ENCODE measurements around the gene CUBN. TPM values are rescaled to one million over a fixed set of nuclear protein-coding genes. Genes with fewer than 3 reads are reported as not detected.

Gene CUBN
- total RNA-seq, 1 donor from 2014 or later = 1.0 TPM

DNA sequence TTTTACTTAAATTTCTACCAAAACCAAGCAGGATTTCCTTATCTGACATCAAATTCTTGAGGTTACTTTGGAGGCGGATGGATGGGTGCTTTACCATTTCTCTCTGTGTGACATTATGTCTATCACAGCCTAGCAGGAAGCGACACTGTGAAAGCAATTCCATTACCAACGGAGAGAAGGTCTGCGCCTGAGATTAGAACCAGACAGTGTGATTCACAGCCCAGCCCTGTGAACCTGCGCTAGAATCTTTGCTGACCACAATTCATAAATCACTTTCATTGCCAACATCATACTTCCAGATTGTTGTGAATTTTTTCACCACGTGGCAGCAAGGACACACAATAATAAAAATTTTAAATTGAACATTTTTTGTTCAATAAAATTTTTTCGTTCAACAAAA lies 126.5 kb downstream of the CUBN start:
- DNase-seq (ENCODE audit: extremely low spot score, unreplicated experiment) = no peak
- H3K27ac Mint-ChIP-seq = no peak overlapping the region

GRCh38 chr10:17001961-17002749 lies 127.5 kb downstream of the CUBN start:
- H3K27ac Mint-ChIP-seq = peak overlapping the region; percentile 1
- no peak overlapping the region for H3K4me3 Mint-ChIP-seq
- TF ChIP-seq, protein P1, sequence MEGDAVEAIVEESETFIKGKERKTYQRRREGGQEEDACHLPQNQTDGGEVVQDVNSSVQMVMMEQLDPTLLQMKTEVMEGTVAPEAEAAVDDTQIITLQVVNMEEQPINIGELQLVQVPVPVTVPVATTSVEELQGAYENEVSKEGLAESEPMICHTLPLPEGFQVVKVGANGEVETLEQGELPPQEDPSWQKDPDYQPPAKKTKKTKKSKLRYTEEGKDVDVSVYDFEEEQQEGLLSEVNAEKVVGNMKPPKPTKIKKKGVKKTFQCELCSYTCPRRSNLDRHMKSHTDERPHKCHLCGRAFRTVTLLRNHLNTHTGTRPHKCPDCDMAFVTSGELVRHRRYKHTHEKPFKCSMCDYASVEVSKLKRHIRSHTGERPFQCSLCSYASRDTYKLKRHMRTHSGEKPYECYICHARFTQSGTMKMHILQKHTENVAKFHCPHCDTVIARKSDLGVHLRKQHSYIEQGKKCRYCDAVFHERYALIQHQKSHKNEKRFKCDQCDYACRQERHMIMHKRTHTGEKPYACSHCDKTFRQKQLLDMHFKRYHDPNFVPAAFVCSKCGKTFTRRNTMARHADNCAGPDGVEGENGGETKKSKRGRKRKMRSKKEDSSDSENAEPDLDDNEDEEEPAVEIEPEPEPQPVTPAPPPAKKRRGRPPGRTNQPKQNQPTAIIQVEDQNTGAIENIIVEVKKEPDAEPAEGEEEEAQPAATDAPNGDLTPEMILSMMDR (conservative IDR thresholded peaks at IDR 0.05) = no peak
- H3K9me3 Mint-ChIP-seq = peaks cover 13% of the 10 kb centered on the region
- peaks cover 33% of the 10 kb centered on the region for H3K4me1 Mint-ChIP-seq (ENCODE audit: unreplicated experiment)
- H3K27me3 Mint-ChIP-seq = peaks cover 8% of the 10 kb centered on the region
- H3K36me3 Mint-ChIP-seq = no peaks in the 10 kb centered on the region
- no peak for DNase-seq (ENCODE audit: extremely low spot score, unreplicated experiment)

More for the DNA sequence above, 126.5 kb downstream of the CUBN start:
- no peaks in the 10 kb centered on the region for H3K36me3 Mint-ChIP-seq
- TF ChIP-seq, protein P1 (conservative IDR thresholded peaks at IDR 0.05) = no peak
- no peak overlapping the region for H3K4me3 Mint-ChIP-seq
- H3K4me1 Mint-ChIP-seq (ENCODE audit: unreplicated experiment) = peaks cover 37% of the 10 kb centered on the region
- H3K9me3 Mint-ChIP-seq = peaks cover 8% of the 10 kb centered on the region
- H3K27me3 Mint-ChIP-seq = peaks cover 8% of the 10 kb centered on the region

DNA sequence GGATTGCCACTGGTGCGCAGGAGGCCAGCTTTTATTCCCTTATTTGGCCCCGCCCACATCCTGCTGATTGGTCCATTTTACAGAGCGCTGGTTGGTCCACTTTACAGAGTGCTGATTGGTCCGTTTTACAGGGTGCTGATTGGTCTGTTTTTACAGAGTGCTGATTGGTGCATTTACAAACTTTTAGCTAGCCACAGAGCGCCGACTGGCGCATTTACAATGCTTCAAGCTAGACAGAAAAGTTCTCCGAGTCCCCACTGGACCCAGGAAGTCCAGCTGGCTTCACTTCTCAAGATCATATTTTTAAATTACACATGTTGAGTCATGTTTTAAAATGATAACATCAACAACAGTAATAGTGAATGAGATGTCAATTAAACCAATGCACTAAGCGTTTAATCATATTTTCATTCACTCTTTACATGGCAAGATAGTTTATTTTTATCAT lies 128.3 kb downstream of the CUBN start:
- no peak for DNase-seq (ENCODE audit: extremely low spot score, unreplicated experiment)
- Mint-ChIP-seq H3K9me3 (peaks cover 13% of the 10 kb centered on the region), H3K4me1 (ENCODE audit: unreplicated experiment) (peaks cover 36% of the 10 kb centered on the region), H3K27me3 (peaks cover 8% of the 10 kb centered on the region), H3K4me3 (no peak overlapping the region), H3K36me3 (no peaks in the 10 kb centered on the region), H3K27ac (no peak overlapping the region)
- TF ChIP-seq, protein P1 (conservative IDR thresholded peaks at IDR 0.05) = no peak

DNA sequence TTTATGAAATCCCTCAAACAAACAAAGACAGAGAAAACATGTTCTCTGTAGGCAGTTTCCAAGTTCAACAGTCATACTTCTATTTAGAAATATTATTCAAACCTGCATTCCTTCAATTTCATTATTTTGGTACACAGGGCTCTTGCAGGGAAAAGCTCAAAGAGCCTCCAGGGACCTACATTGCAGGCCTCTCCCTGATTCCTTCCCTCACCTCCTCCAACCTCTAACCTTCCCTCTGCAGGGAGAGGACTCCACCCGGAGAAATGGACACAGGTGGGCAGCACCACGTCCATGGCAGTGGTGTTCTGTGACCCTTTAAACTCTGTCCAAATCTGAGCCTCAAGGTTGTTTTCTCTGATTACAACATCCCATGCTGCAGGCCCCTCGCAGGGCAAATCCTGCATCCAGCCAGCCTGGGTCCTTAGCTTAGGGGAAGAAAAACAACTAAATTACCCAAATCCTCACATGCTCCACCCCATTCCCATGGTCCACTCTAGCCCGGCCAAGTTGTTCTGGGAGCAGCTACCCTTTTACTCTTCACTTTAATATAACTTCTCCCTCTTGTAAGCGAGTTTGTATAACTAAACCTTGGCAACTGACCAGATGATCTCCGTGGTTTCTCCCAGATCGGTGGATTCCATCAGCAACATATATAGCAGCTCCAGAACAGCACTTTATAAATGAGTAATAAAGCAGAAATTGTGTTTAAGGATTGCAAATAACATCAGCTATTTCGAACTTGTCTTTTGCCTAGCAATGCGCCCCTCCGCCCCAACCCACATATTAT lies 129.8 kb downstream of the CUBN start:
- no peak for DNase-seq (ENCODE audit: extremely low spot score, unreplicated experiment)
- peaks cover 42% of the 10 kb centered on the region for H3K4me1 Mint-ChIP-seq (ENCODE audit: unreplicated experiment)
- peaks cover 6% of the 10 kb centered on the region for H3K27me3 Mint-ChIP-seq
- peak overlapping the region; percentile 14 for H3K27ac Mint-ChIP-seq
- TF ChIP-seq, protein P1 (conservative IDR thresholded peaks at IDR 0.05) = no peak
- H3K4me3 Mint-ChIP-seq = no peak overlapping the region
- peaks cover 5% of the 10 kb centered on the region for H3K9me3 Mint-ChIP-seq
- no peaks in the 10 kb centered on the region for H3K36me3 Mint-ChIP-seq

GRCh38 chr10:16996530-16996964 lies 133.1 kb downstream of the CUBN start:
- Mint-ChIP-seq H3K4me3 (no peak overlapping the region), H3K27ac (no peak overlapping the region), H3K27me3 (no peaks in the 10 kb centered on the region), H3K36me3 (no peaks in the 10 kb centered on the region), H3K9me3 (peaks cover 5% of the 10 kb centered on the region), H3K4me1 (ENCODE audit: unreplicated experiment) (peaks cover 26% of the 10 kb centered on the region)
- TF ChIP-seq, protein P1 (conservative IDR thresholded peaks at IDR 0.05) = no peak
- no peak for DNase-seq (ENCODE audit: extremely low spot score, unreplicated experiment)
